Measurements from ENCODE around the gene RAB35.

Gene RAB35

DNA sequence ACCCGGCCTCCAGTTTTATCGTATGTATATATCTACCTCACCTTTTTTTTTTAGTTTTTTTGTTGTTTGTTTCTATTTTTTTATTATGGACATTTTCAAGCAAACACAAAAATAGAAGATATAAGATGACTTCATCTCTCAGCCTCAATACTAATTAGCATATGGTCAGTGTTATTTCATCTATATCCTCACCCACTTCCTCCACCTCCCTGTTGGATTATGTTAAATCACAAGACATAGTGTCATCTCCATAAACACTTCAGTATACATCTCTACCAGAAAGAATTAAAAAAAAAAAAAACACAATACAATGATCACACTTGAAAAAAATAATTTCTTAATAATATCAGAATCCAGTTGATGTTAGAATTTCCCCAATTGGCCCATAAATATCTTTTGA, 34.9 kb downstream of the RAB35 start:
- DNase-seq (ENCODE audit: extremely low read depth, insufficient read length) = no peak
- Histone ChIP-seq H3K27me3 (replicated peaks; ENCODE audit: control insufficient read depth, insufficient read depth, low read length) (no peaks in the 10 kb centered on the region), H3K4me3 (replicated peaks; ENCODE audit: low read depth, low read length) (no peak overlapping the region), H3K36me3 (ENCODE audit: control insufficient read depth, insufficient read depth, low read length) (no peaks in the 10 kb centered on the region)
- no peak for TF ChIP-seq CTCF (IDR thresholded peaks at IDR 0.05; ENCODE audit: insufficient read depth, low read length, poor library complexity, severe bottlenecking)

- no peak for DNase-seq (ENCODE audit: extremely low read depth, insufficient read length)
- no peaks in the 10 kb centered on the region for H3K36me3 ChIP-seq (ENCODE audit: control insufficient read depth, insufficient read depth, low read length)
- no peak overlapping the region for H3K4me3 ChIP-seq (replicated peaks; ENCODE audit: low read depth, low read length)
- TF ChIP-seq CTCF (IDR thresholded peaks at IDR 0.05; ENCODE audit: insufficient read depth, low read length, poor library complexity, severe bottlenecking) = no peak
- no peaks in the 10 kb centered on the region for H3K27me3 ChIP-seq (replicated peaks; ENCODE audit: control insufficient read depth, insufficient read depth, low read length)
Measured at GRCh38 chr12:120079411-120080400, 36.8 kb downstream of the RAB35 start.

DNA sequence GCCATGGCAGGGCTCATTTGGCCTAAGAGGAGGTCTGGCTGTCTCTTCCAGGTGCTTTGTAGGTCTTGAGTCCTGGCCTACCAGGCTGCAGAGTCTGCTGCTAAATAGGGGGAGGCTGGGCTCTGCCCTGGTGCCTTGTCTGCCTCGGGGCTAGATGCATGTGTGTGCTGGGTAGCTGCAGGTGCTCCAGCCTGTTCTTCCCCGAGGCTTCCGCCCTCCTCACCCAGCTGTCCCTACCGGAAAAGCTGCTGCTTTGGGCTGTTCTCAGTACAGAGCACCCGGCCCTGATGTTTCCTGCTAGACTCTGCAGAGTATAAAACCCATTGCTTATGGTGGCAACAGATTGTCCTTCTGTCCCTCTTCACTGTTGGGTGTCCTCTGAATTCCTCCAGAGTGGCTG, 37.7 kb downstream of the RAB35 start:
- no peak overlapping the region for H3K4me3 ChIP-seq (replicated peaks; ENCODE audit: low read depth, low read length)
- H3K36me3 ChIP-seq (ENCODE audit: control insufficient read depth, insufficient read depth, low read length) = no peaks in the 10 kb centered on the region
- no peak for TF ChIP-seq CTCF (IDR thresholded peaks at IDR 0.05; ENCODE audit: insufficient read depth, low read length, poor library complexity, severe bottlenecking)
- DNase-seq (ENCODE audit: extremely low read depth, insufficient read length) = no peak
- no peaks in the 10 kb centered on the region for H3K27me3 ChIP-seq (replicated peaks; ENCODE audit: control insufficient read depth, insufficient read depth, low read length)

GRCh38 chr12:120077260-120077659, 39.3 kb downstream of the RAB35 start:
- DNase-seq (ENCODE audit: extremely low read depth, insufficient read length) = no peak
- no peaks in the 10 kb centered on the region for H3K27me3 ChIP-seq (replicated peaks; ENCODE audit: control insufficient read depth, insufficient read depth, low read length)
- no peak for TF ChIP-seq CTCF (IDR thresholded peaks at IDR 0.05; ENCODE audit: insufficient read depth, low read length, poor library complexity, severe bottlenecking)
- H3K36me3 ChIP-seq (ENCODE audit: control insufficient read depth, insufficient read depth, low read length) = no peaks in the 10 kb centered on the region
- no peak overlapping the region for H3K4me3 ChIP-seq (replicated peaks; ENCODE audit: low read depth, low read length)

DNA sequence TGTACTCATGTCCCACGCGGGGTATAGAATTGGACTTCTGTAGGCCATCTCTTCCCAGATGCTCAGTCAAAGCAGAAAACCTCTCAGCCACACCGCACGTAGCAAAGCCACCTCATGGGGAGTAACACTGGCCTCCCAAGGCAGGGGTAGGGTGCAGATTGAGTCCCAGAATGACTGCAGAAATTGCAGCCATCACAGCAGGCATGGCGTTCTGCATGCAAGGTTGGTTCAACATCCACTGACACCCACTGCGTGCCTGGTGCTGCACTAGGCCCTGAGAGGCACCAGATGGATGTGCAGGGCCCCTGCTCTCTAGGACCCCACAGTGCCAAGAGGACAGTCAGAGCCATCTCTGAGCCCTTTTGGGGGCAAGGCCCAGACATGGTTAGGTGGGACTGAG, 39.9 kb downstream of the RAB35 start:
- no peak for DNase-seq (ENCODE audit: extremely low read depth, insufficient read length)
- Histone ChIP-seq H3K4me3 (replicated peaks; ENCODE audit: low read depth, low read length) (no peak overlapping the region), H3K27me3 (replicated peaks; ENCODE audit: control insufficient read depth, insufficient read depth, low read length) (no peaks in the 10 kb centered on the region), H3K36me3 (ENCODE audit: control insufficient read depth, insufficient read depth, low read length) (no peaks in the 10 kb centered on the region)
- TF ChIP-seq CTCF (IDR thresholded peaks at IDR 0.05; ENCODE audit: insufficient read depth, low read length, poor library complexity, severe bottlenecking) = no peak
